Jurkat, Clone E6-1 (cell line): ENCODE measurements around the gene UCK2.

Experiments used
- DNase-seq: peaks from one replicate; pipeline ENCODE4 v3.0.0-alpha.2; 2011; ENCODE audit warnings: low read depth, low spot score
- H3K4me3 ChIP-seq: 2 replicates; pipeline ENCODE4 v1.5.1; 2011; ENCODE audit warnings: mild to moderate bottlenecking, low read length, control low read depth, moderate library complexity

Gene UCK2

DNA sequence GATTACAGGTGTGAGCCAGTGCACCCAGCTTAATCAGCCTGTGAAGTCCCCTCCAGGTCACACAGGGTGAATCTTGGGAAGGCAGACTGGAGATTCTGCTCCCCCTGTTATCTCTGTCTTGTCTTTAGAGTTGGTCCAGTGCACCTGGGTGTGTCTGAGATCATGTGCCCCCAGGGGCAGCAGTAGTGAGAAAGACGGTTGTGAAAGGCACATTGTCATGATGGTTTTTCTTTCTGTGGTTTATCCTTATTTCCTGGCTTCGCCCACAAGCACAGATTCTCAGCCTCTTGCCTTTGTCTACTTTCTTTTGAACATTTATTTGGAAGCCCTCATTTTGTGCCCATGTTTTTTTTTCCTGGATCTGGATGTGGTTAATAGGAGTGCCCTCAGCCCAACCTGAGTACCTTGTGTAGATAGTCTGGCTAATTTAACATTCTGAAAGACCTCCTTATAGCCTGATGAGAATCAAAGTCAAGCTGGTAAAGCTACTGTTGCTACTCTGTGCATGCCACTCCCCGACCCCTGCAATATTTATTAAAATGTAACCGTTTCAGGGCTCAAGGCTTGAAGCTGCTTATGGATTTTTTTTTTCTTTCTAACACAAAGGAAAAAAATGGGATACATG lies 23.7 kb downstream of the UCK2 start:
- peak; percentile 98 for DNase-seq
- H3K4me3 ChIP-seq: peak overlapping the region; percentile 44

DNA sequence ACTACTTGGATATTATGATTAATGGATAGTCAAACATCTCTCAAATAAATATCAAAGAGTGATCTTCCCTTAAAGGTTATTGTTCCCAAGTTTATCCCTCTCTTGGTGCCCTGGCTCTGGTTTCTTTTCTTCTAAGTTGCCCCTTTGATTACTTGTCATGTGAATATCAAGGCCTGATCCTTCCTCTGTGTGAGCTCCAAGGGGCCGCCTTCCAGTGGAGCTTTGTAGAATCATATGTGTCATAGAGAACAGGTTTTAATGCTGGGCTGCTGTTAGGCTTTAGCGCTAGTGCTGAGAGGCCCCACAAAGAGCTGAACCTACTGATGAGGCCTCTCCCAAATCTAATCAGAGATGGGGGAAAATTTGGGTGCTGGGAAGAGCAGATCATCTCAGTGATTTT lies 25.5 kb downstream of the UCK2 start:
- peak overlapping the region; percentile 26 for H3K4me3 ChIP-seq
- DNase-seq: peak; percentile 58

GRCh38 chr1:165853528-165854075 lies 26.2 kb downstream of the UCK2 start:
- peak overlapping the region; percentile 5; the same call in 1 of the 2 replicates for H3K4me3 ChIP-seq
- no peak for DNase-seq

DNA sequence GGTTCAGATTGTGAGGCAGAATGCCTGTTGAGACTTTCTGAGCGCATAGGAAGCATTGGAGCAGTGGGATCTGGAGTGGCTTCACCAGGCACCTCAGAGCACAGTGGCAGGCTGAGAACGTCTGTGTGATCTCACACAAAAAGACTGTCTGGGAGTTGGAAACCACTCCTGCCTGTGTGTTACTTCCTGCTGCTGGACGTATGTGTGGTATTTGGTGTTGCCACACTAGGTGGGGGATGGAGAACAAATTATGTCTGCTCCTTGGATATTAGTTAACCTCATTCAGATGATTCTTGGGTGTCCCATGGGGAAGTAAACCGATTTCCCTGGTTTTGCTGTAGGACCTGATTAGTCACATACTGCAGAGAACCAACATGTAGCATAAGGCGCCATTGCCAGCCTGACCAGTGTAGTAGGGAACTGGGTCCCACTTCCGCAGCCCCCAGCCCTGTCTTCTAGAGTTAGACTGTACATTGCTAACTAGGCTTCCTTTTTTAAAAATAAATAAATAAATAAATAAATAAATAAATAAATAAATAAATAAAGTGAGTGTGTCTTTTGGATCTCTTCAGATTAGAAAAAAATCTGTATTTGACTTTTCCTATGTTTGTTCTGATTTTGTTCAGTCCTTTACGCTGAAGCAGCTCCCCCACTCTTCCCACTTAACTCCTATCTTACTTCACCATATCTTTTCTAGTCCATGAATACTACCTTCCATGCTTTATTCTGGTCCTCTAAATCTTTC lies 26.9 kb downstream of the UCK2 start:
- peak overlapping the region; percentile 5 for H3K4me3 ChIP-seq
- peak; percentile 77 for DNase-seq

DNA sequence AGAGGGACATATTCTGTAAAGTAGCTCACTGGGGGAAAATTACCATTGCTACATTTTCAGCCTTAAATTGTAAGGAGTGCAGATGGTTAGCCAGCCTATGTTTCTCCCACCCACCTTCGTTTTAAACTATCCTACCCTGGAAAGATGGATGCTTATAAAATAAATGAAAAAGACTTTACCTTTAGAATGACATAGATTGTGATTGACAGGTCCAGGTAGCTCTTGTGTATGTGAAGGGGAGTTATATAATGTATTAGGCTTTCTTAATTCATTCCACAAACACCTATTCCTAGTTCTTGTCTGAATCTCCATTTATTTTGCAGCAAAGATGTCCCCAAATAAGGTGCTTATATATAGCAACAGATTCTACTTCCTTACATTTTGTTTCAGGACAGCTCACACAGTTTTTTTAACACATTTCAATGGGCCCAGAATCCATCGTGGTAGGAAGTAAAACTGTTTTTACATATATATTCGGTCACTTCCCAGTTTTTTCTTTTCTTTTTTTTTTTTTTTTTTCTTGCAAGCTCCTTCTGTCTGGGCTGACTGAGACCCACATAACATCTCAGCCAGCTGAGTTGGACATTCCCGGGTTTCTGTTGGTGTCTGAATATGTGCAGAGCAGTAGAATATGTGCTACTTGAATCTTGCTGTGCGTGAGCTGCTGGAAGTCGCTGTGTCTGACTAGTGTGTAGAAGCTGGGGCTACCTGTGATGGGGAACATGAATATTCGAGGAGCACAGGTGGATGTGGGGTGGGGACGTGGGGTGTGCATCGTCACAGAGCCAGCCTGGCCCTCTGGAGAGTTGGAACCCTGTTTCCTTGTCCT lies 27.8 kb downstream of the UCK2 start:
- DNase-seq: no peak
- H3K4me3 ChIP-seq: peak overlapping the region; percentile 11

DNA sequence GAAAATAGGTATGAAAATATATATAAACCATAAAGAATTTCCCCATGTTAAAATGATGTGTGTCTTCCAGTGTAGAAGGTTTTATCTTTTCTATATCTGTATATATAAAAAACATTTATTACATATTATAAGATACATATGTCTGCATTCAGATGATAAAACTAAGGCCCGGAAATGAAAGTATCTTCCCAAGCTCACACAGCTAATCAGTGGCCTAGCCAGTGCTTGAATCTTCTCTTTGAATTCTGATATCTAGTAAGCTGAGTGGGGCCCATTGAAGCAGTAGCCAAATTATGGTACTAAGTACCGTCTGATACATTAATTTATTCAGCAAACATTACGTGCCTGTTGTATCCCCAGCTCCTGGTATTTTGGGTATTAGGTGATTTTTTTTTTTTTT lies 28.6 kb downstream of the UCK2 start:
- no peak overlapping the region for H3K4me3 ChIP-seq
- no peak for DNase-seq

DNA sequence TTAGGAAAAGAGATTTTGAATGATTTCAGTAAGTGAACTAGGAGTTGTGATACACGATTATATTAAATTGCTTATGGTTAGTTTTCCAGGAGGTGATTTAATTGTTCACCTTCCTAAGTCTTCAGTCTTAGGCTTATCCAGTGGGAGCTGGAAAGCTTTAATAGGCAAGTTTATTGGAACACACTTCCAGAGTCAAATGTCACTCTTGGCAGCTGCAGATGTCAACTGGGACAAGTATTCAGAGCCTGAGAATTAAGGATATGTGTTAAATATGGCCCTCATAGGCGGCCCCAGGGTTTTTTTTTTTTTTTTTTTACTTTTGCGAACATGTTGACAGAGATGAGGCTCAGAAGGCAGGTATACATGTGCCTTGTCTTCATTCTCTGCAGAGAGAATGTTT lies 29.2 kb downstream of the UCK2 start:
- no peak overlapping the region for H3K4me3 ChIP-seq
- no peak for DNase-seq

DNA sequence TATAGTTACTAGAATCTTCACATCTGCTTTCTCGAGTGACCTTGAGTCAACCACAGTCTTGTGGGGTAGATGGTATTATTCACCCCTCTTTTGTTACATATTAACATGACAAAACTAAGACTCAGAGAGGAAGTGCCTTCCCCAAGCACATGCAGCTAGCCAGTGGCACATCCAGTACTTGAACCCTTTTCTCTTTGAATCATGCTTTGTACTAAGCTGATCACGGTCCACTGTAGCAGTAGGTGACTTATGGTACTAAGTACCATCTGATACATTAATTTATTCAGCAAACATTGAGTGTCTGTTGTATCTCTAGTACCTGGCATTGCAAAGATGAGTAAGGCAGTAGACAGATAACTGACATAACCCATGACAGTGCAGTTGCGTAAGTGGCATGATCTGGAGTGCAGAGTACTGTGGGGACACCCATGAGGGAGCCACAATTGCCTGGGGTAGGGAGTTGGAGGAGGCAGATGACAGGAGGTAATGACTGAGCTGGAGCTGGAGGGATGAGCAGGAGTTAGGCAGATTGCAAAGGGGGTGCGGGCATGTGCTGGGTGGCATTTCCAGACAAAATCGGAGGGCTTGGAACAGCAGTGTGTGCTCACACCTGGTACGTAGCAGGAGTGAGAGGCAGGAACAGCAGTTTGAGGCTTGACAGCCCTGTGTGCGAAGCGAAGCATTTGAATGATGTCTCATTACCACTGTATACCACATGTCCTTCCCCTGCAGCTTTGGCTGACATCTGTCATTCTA lies 29.8 kb downstream of the UCK2 start:
- H3K4me3 ChIP-seq: peak overlapping the region; percentile 20
- DNase-seq: peak; percentile 76

DNA sequence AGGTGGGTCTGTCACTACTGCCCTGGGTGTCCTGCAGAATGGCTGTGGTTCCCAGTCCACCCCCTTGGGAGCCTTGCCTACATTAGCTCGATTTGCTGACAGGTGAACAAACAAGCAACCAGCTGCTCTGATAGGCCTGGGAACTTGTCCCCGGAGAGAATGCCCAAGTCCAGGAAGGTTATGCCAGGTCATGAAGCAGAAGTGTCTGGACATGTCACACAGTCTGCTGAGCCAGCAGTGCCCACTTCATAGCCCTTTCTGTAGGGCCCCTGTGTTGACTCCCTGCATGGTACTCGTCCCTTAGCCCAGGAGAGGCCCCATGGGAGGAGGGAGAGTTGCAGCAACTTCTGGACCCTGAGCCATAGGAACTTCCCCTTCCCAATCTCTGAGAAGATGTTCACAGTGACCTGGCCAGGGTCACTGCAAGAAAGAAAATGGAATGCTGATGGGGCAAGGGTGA lies 31.0 kb downstream of the UCK2 start:
- no peak overlapping the region for H3K4me3 ChIP-seq
- no peak for DNase-seq

GRCh38 chr1:165858967-165859845 lies 31.8 kb downstream of the UCK2 start:
- no peak for DNase-seq
- no peak overlapping the region; the same call in 1 of the 2 replicates for H3K4me3 ChIP-seq

- no peak for DNase-seq
- no peak overlapping the region for H3K4me3 ChIP-seq
Measured at GRCh38 chr1:165860065-165860464, 32.7 kb downstream of the UCK2 start.

- DNase-seq: peak; percentile 61
- H3K4me3 ChIP-seq: peak overlapping the region; percentile 13
Measured at GRCh38 chr1:165861911-165862310, 34.5 kb downstream of the UCK2 start.

- H3K4me3 ChIP-seq: peak overlapping the region; percentile 13
- peak; percentile 74 for DNase-seq
Measured at GRCh38 chr1:165862448-165862847, 35.0 kb downstream of the UCK2 start.

DNA sequence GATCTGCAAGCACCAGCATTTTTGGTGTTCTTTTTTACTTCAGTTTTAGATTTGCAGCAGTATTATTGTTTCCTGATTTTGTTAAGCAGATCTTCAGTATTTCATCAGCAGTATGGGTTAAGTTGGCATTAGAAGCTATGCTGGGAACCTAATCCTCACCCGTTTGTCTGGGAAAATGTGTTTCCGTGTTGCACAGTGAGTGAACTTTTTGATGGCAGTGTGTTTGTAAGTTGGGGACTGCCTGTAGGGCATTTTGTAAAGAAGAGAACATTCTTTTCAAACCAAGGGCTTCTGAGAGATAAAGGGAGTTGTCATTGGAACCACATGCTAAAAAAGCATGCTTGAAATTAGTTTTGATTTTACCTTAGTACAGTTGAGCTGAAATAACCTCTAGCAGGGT lies 35.9 kb downstream of the UCK2 start:
- DNase-seq: no peak
- H3K4me3 ChIP-seq: no peak overlapping the region

DNA sequence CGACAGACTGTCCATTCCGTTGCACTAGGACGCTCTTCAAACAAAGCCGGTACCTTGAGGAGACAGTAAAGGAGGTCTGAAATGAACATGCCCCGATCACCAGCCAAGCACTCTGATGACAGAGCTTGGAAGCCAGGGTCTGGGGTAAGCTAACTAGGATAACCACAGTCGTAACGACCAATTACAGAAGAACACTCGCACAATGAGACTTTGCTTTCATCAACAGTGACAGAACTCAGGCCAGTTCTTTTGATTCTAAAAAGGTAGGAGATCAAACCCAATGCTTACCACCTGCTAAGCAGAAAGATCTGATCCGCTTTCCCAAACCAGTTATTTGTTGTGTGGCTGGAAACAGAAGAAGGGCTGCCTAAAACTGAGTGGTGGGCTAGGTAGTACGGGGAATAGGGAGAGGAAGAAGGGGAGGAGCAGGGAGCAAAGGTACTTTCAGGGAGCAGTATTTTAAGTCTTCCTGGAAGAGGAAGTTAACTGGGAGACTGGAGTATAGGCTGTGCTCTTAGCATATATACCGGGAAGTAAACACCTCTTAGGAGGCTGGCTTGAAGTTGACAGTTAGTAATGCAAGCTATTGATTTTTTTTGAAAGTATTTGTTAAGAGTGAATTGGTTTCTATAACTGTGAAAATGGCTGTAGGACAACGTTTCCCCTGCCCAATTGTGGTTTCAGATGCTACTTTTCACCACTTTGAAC lies 38.4 kb downstream of the UCK2 start:
- H3K4me3 ChIP-seq: peak overlapping the region; percentile 37
- peak; percentile 65 for DNase-seq

- no peak for DNase-seq
Measured at GRCh38 chr1:165869343-165869742, 41.9 kb downstream of the UCK2 start.

DNA sequence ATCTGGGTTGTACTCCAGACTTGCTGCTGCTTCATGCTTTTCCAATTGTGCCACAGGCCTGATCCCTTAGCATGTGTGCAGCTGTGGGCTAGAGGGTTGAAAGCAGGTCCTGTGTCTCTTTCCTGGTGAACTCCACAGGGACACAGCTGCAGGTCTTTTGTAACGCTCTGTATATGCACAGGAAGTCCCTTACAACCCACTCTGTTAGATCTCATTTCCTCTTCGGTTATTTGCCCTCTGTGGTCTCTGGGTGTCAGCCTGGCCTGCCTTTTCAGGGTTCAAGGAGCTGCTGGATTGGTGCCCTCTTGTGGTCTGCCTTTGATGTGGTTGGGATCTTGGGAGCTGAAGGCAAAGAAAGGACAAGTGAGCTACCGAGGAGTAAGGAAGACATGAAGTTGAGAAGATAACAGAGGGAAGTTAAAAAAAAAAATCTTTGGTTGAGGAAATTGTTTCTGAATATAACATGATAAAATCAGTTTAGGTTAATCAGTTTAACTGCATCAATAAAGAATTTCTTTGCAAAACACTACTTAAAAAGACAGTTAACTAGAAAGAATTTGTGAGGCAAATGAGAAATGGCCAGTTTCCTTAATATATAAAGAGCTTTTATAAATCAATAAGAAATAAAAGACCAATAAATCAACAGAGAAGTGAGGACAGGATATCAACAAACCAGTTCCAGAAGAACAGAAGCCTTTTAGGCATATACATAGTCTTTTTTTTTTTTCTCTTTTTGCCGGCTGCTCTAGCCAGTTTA lies 44.1 kb downstream of the UCK2 start:
- DNase-seq: peak; percentile 100

More at GRCh38 chr1:165869343-165869742, 41.9 kb downstream of the UCK2 start:
- H3K4me3 ChIP-seq: no peak overlapping the region

More for the DNA sequence above, 44.1 kb downstream of the UCK2 start:
- H3K4me3 ChIP-seq: peak overlapping the region; percentile 27
